Measurements from ENCODE around the gene KIF3B. TPM values are rescaled to one million over a fixed set of nuclear protein-coding genes. Genes with fewer than 3 reads are reported as not detected.

KIF3B gene
- total RNA-seq, 6 experiments from 2014 or later, result 29.9 to 33.7 (median 31.9) TPM

- no peak for DNase-seq
- H3K4me3 Mint-ChIP-seq, result no peak overlapping the region
- no peaks in the 10 kb centered on the region for H3K9me3 Mint-ChIP-seq
- TF ChIP-seq CTCF (IDR thresholded peaks at IDR 0.05), result no peak
- H3K27ac Mint-ChIP-seq, result no peak overlapping the region
- H3K36me3 Mint-ChIP-seq (ENCODE audit: low read depth), result no peaks in the 10 kb centered on the region
- H3K27me3 Mint-ChIP-seq (ENCODE audit: insufficient read depth), result no peaks in the 10 kb centered on the region; the same call in 1 of the 2 replicates
- peaks cover 6% of the 10 kb centered on the region for H3K4me1 Mint-ChIP-seq (ENCODE audit: low read depth)
Measured at GRCh38 chr20:32296819-32297420, 19.5 kb downstream of the KIF3B start.

GRCh38 chr20:32297439-32297838 lies 20.0 kb downstream of the KIF3B start:
- DNase-seq, result no peak

GRCh38 chr20:32300647-32301046 lies 23.2 kb downstream of the KIF3B start:
- DNase-seq, result no peak
- no peaks in the 10 kb centered on the region; the same call in 1 of the 2 replicates for H3K27me3 Mint-ChIP-seq (ENCODE audit: insufficient read depth)
- no peak for TF ChIP-seq CTCF (IDR thresholded peaks at IDR 0.05)
- H3K4me1 Mint-ChIP-seq (ENCODE audit: low read depth), result peaks cover 20% of the 10 kb centered on the region
- no peaks in the 10 kb centered on the region for H3K36me3 Mint-ChIP-seq (ENCODE audit: low read depth)
- H3K9me3 Mint-ChIP-seq, result no peaks in the 10 kb centered on the region
- no peak overlapping the region for H3K4me3 Mint-ChIP-seq
- H3K27ac Mint-ChIP-seq, result no peak overlapping the region

More at GRCh38 chr20:32297439-32297838, 20.0 kb downstream of the KIF3B start:
- Mint-ChIP-seq H3K4me1 (ENCODE audit: low read depth) (peaks cover 11% of the 10 kb centered on the region), H3K9me3 (no peaks in the 10 kb centered on the region), H3K27me3 (ENCODE audit: insufficient read depth) (no peaks in the 10 kb centered on the region; the same call in 1 of the 2 replicates), H3K4me3 (no peak overlapping the region), H3K36me3 (ENCODE audit: low read depth) (no peaks in the 10 kb centered on the region), H3K27ac (no peak overlapping the region)
- no peak for TF ChIP-seq CTCF (IDR thresholded peaks at IDR 0.05)

- H3K27me3 Mint-ChIP-seq (ENCODE audit: insufficient read depth), result no peaks in the 10 kb centered on the region; the same call in 1 of the 2 replicates
- no peak for TF ChIP-seq CTCF (IDR thresholded peaks at IDR 0.05)
- no peaks in the 10 kb centered on the region for H3K36me3 Mint-ChIP-seq (ENCODE audit: low read depth)
- H3K9me3 Mint-ChIP-seq, result no peaks in the 10 kb centered on the region
- no peak overlapping the region for H3K4me3 Mint-ChIP-seq
- H3K4me1 Mint-ChIP-seq (ENCODE audit: low read depth), result peaks cover 20% of the 10 kb centered on the region
- DNase-seq, result peak; percentile 20
- H3K27ac Mint-ChIP-seq, result peak overlapping the region; percentile 48
Measured at GRCh38 chr20:32301719-32302506, 24.5 kb downstream of the KIF3B start.

GRCh38 chr20:32302507-32302872 lies 25.0 kb downstream of the KIF3B start:
- peaks cover 20% of the 10 kb centered on the region for H3K4me1 Mint-ChIP-seq (ENCODE audit: low read depth)
- no peaks in the 10 kb centered on the region; the same call in 1 of the 2 replicates for H3K27me3 Mint-ChIP-seq (ENCODE audit: insufficient read depth)
- H3K9me3 Mint-ChIP-seq, result no peaks in the 10 kb centered on the region
- H3K36me3 Mint-ChIP-seq (ENCODE audit: low read depth), result no peaks in the 10 kb centered on the region
- H3K27ac Mint-ChIP-seq, result no peak overlapping the region
- H3K4me3 Mint-ChIP-seq, result no peak overlapping the region
- no peak for TF ChIP-seq CTCF (IDR thresholded peaks at IDR 0.05)
- DNase-seq, result no peak
